Neural crest cell (in vitro differentiated cells): Measurements from ENCODE around the gene ASTN1. TPM values are rescaled to one million over a fixed set of nuclear protein-coding genes. Genes with fewer than 3 reads are reported as not detected.

Source experiments
- DNase-seq: peaks from one replicate; pipeline ENCODE4 v3.0.0; 2021; ENCODE audit warnings: low read depth, mixed read lengths, low spot score
- H3K27ac Mint-ChIP-seq: one replicate; pipeline ENCODE4 v1.8.0; 2021; ENCODE audit warnings: mild to moderate bottlenecking, mixed read lengths; ENCODE audit not compliant: unreplicated experiment
- H3K27me3 Mint-ChIP-seq: 2 replicates; pipeline ENCODE4 v1.8.0; 2021; ENCODE audit warnings: low read depth, mild to moderate bottlenecking, mixed read lengths
- H3K36me3 Mint-ChIP-seq: 2 replicates; pipeline ENCODE4 v1.8.0; 2021; ENCODE audit warnings: low read depth, mild to moderate bottlenecking, mixed read lengths
- H3K4me1 Mint-ChIP-seq: 2 replicates; pipeline ENCODE4 v1.8.0; 2021; ENCODE audit warnings: mixed read lengths
- H3K4me3 Mint-ChIP-seq: one replicate; pipeline ENCODE4 v1.8.0; 2021; ENCODE audit warnings: mild to moderate bottlenecking, mixed read lengths
- H3K9me3 Mint-ChIP-seq: 2 replicates; pipeline ENCODE4 v1.8.0; 2021; ENCODE audit warnings: mixed read lengths
- total RNA-seq: library from RNA; stranded (reverse); gene quantifications from 2 replicates; pipeline ENCODE4 v1.2.1, GENCODE V29; 2021
- TF ChIP-seq, protein P1 (sequence below): fragments of 200-600 bp; sonication (generic); conservative IDR thresholded peaks from 2 replicates; pipeline ENCODE4 v1.5.0; 2021; ENCODE audit warnings: antibody characterized with exemption, mild to moderate bottlenecking

ASTN1 gene
- total RNA-seq, 1 donor from 2014 or later, result 21.8 TPM

DNA sequence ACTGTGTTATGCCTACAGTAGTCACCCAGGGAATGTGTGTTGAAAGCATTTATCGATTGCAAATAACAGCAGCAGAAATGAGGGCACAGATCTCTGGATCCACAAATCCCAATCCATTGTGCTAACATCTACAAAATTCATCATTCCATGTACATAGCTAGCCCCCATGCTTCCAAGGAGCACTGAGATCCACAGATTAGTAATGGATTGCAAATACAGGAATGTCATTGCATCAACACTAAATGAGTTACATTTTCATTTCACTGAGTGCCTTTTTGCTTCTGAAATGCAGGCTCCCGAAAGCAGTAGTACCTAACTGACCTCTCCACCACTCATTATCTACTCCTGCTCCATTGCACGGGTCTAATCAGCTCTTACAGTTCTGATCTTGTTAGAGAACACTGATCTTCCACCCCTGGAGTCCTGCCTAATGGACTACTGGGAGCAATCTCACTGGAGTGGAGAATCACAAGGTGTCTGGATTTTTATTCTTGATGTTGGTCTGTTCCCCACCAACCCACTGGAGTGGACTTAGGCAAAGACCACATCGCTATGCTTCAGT lies 30.5 kb downstream of the ASTN1 start:
- DNase-seq, result no peak

DNA sequence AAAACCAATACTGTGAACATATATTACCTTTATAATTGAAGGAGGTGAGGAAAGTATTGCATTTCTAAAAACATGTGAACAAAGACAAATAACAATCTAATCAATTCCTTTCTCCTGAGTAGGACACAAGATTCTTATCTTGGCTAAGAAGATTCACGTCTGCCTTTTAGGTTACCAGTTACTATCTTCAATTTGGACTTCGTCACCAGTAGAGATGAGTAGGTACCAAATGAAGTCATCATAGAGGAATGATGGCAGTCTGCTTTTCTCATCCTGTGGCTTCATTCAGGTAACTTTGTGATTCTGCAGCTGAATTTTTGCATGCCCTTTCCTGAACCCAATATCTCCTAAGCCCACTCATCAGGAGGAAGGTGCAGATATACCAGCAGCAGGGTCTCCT lies 32.4 kb downstream of the ASTN1 start:
- Mint-ChIP-seq H3K36me3 (peaks cover 3% of the 10 kb centered on the region), H3K4me1 (peaks cover 19% of the 10 kb centered on the region), H3K27ac (no peak overlapping the region), H3K9me3 (no peaks in the 10 kb centered on the region), H3K4me3 (no peak overlapping the region), H3K27me3 (no peaks in the 10 kb centered on the region)
- TF ChIP-seq, protein P1, sequence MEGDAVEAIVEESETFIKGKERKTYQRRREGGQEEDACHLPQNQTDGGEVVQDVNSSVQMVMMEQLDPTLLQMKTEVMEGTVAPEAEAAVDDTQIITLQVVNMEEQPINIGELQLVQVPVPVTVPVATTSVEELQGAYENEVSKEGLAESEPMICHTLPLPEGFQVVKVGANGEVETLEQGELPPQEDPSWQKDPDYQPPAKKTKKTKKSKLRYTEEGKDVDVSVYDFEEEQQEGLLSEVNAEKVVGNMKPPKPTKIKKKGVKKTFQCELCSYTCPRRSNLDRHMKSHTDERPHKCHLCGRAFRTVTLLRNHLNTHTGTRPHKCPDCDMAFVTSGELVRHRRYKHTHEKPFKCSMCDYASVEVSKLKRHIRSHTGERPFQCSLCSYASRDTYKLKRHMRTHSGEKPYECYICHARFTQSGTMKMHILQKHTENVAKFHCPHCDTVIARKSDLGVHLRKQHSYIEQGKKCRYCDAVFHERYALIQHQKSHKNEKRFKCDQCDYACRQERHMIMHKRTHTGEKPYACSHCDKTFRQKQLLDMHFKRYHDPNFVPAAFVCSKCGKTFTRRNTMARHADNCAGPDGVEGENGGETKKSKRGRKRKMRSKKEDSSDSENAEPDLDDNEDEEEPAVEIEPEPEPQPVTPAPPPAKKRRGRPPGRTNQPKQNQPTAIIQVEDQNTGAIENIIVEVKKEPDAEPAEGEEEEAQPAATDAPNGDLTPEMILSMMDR, result no peak
- DNase-seq, result no peak

More for the DNA sequence above, 30.5 kb downstream of the ASTN1 start:
- Mint-ChIP-seq H3K27ac (no peak overlapping the region), H3K9me3 (no peaks in the 10 kb centered on the region), H3K4me3 (no peak overlapping the region), H3K4me1 (peaks cover 19% of the 10 kb centered on the region), H3K36me3 (peaks cover 2% of the 10 kb centered on the region), H3K27me3 (no peaks in the 10 kb centered on the region)
- TF ChIP-seq, protein P1, result no peak

DNA sequence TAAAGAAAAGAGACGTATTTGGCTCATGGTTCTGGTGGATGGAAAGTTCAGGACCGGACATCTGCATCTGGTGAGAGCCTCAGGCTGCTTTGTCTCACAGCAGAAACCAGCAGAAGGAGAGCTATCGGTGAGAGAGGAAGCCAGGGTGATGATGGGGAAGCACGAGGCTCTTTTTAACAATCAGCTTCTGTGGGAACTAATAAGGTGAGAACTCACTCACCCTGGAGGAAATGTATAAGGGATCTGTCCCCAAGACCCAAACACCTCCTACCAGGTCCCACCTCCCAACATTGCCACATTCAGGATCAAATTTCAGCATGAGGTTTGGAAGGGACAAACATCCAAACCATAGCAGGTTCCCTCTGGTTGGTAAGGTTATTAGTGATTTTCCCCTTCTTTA lies 32.8 kb downstream of the ASTN1 start:
- H3K4me3 Mint-ChIP-seq, result no peak overlapping the region
- H3K27ac Mint-ChIP-seq, result no peak overlapping the region
- no peak for DNase-seq
- H3K9me3 Mint-ChIP-seq, result no peaks in the 10 kb centered on the region
- peaks cover 17% of the 10 kb centered on the region for H3K4me1 Mint-ChIP-seq
- peaks cover 3% of the 10 kb centered on the region for H3K36me3 Mint-ChIP-seq
- no peaks in the 10 kb centered on the region for H3K27me3 Mint-ChIP-seq
- TF ChIP-seq, protein P1, result no peak

DNA sequence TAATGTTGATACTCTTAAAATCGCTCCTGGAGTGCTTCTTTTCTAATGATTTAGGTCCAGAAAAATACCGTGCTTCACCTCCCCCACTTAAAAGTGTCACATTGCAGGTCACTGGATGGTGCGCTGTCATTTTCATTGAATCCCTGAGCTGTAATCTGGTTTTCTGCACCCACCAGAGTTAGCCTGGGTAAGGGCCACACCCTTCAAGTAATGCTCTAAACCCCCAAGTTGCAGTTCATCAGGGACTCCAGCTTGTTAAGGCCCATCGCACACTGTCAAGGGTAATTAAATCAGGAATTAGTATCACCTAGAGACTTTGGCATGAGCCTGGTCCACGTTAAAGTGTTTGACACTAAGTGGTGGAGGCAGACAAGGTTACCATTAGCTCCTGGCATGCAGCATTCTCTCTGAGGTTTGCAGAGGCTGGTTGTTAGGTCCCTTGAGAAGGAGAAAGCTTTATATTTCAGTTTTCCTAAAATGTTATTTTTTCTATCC lies 34.0 kb downstream of the ASTN1 start:
- no peaks in the 10 kb centered on the region for H3K27me3 Mint-ChIP-seq
- peaks cover 9% of the 10 kb centered on the region for H3K4me1 Mint-ChIP-seq
- no peak overlapping the region for H3K27ac Mint-ChIP-seq
- H3K36me3 Mint-ChIP-seq, result peaks cover 3% of the 10 kb centered on the region
- no peaks in the 10 kb centered on the region for H3K9me3 Mint-ChIP-seq
- no peak for DNase-seq
- no peak overlapping the region for H3K4me3 Mint-ChIP-seq
- TF ChIP-seq, protein P1, result no peak

DNA sequence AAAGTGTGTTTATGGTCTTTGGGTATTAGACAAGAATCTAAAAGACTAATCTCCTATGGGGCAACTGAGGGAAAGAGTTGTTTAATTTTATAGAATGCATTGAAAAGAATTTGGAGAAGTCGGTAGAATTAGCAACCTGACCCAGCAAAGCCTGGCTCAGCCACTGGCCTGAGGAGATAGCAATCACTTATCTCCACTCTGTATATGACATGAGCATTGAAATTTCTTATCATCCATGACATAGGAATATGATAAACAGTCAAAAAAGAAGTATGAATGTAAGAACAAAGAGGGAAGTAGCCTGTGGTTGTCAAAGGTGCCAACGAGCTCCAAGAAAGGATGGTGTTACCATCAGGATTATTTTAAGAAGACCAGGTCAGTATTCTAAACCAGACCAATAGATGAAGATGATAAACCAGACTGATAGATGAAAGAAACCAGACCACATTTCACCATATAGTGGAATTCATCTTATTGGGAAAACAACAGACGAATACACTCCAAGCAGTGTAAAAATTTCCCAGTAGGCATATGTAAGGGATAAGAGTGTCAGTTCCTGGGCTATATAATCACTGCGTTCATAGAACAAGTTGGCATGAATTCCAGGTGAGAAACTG lies 35.7 kb downstream of the ASTN1 start:
- no peak for DNase-seq
- Mint-ChIP-seq H3K36me3 (peaks cover 3% of the 10 kb centered on the region), H3K9me3 (no peaks in the 10 kb centered on the region), H3K4me3 (no peak overlapping the region), H3K27me3 (no peaks in the 10 kb centered on the region), H3K4me1 (no peaks in the 10 kb centered on the region), H3K27ac (no peak overlapping the region)
- TF ChIP-seq, protein P1, result no peak
